ENCODE data around the gene RGPD6.
"Not testable (repeated sequence)": the region's sequence is repeated elsewhere in the genome, so short reads cannot be mapped to it uniquely, and the experiment has no call there.

The RGPD6 gene

GRCh38 chr2:110589677-110590330 is 12.8 kb upstream of the RGPD6 start:
- H3K9me3 ChIP-seq (ENCODE audit: control insufficient read depth, insufficient read depth, low read length); H3K27me3 ChIP-seq (ENCODE audit: control insufficient read depth, insufficient read depth, low read length); H3K36me3 ChIP-seq (ENCODE audit: control insufficient read depth, insufficient read depth, low read length); DNase-seq (ENCODE audit: low read depth, low spot score); H3K27ac ChIP-seq (ENCODE audit: low read length); H3K4me1 ChIP-seq (ENCODE audit: control insufficient read depth, insufficient read depth, low read length); H3K4me3 ChIP-seq (ENCODE audit: low read length): not testable (repeated sequence)
- no CpG with 5 or more reads among the region's 15 CpGs for WGBS (ENCODE audit: insufficient coverage, insufficient read length)

GRCh38 chr2:110588520-110588919 is 11.5 kb upstream of the RGPD6 start:
- H3K36me3 ChIP-seq (ENCODE audit: control insufficient read depth, insufficient read depth, low read length); H3K27me3 ChIP-seq (ENCODE audit: control insufficient read depth, insufficient read depth, low read length); H3K4me3 ChIP-seq (ENCODE audit: low read length); H3K9me3 ChIP-seq (ENCODE audit: control insufficient read depth, insufficient read depth, low read length); H3K27ac ChIP-seq (ENCODE audit: low read length); DNase-seq (ENCODE audit: low read depth, low spot score); H3K4me1 ChIP-seq (ENCODE audit: control insufficient read depth, insufficient read depth, low read length): not testable (repeated sequence)
- WGBS (ENCODE audit: insufficient coverage, insufficient read length), result no CpG with 5 or more reads among the region's 1 CpG

- not testable (repeated sequence) for H3K4me1 ChIP-seq (ENCODE audit: control insufficient read depth, insufficient read depth, low read length); H3K27ac ChIP-seq (ENCODE audit: low read length); H3K9me3 ChIP-seq (ENCODE audit: control insufficient read depth, insufficient read depth, low read length); H3K4me3 ChIP-seq (ENCODE audit: low read length); DNase-seq (ENCODE audit: low read depth, low spot score); H3K27me3 ChIP-seq (ENCODE audit: control insufficient read depth, insufficient read depth, low read length); H3K36me3 ChIP-seq (ENCODE audit: control insufficient read depth, insufficient read depth, low read length)
- WGBS (ENCODE audit: insufficient coverage, insufficient read length), result no CpG with 5 or more reads among the region's 12 CpGs
These were observed 2.4 kb upstream of the RGPD6 start for GRCh38 chr2:110579216-110579965.

- WGBS (ENCODE audit: insufficient coverage, insufficient read length), result no CpG with 5 or more reads among the region's 1 CpG
- H3K4me3 ChIP-seq (ENCODE audit: low read length); H3K27ac ChIP-seq (ENCODE audit: low read length); H3K36me3 ChIP-seq (ENCODE audit: control insufficient read depth, insufficient read depth, low read length); H3K4me1 ChIP-seq (ENCODE audit: control insufficient read depth, insufficient read depth, low read length); H3K27me3 ChIP-seq (ENCODE audit: control insufficient read depth, insufficient read depth, low read length); DNase-seq (ENCODE audit: low read depth, low spot score); H3K9me3 ChIP-seq (ENCODE audit: control insufficient read depth, insufficient read depth, low read length): not testable (repeated sequence)
These were observed 1.4 kb upstream of the RGPD6 start for GRCh38 chr2:110578429-110578828.

GRCh38 chr2:110499755-110500377 is 77.2 kb downstream of the RGPD6 start:
- not testable (repeated sequence) for H3K36me3 ChIP-seq (ENCODE audit: control insufficient read depth, insufficient read depth, low read length); H3K27ac ChIP-seq (ENCODE audit: low read length); H3K27me3 ChIP-seq (ENCODE audit: control insufficient read depth, insufficient read depth, low read length); H3K9me3 ChIP-seq (ENCODE audit: control insufficient read depth, insufficient read depth, low read length); DNase-seq (ENCODE audit: low read depth, low spot score); H3K4me1 ChIP-seq (ENCODE audit: control insufficient read depth, insufficient read depth, low read length); H3K4me3 ChIP-seq (ENCODE audit: low read length)
- WGBS (ENCODE audit: insufficient coverage, insufficient read length), result no CpG with 5 or more reads among the region's 8 CpGs

GRCh38 chr2:110496027-110496426 is 81.0 kb downstream of the RGPD6 start:
- not testable (repeated sequence) for H3K27ac ChIP-seq (ENCODE audit: low read length); H3K4me1 ChIP-seq (ENCODE audit: control insufficient read depth, insufficient read depth, low read length); H3K27me3 ChIP-seq (ENCODE audit: control insufficient read depth, insufficient read depth, low read length); H3K4me3 ChIP-seq (ENCODE audit: low read length); H3K9me3 ChIP-seq (ENCODE audit: control insufficient read depth, insufficient read depth, low read length); DNase-seq (ENCODE audit: low read depth, low spot score); H3K36me3 ChIP-seq (ENCODE audit: control insufficient read depth, insufficient read depth, low read length)
- no CpG with 5 or more reads among the region's 6 CpGs for WGBS (ENCODE audit: insufficient coverage, insufficient read length)

- not testable (repeated sequence) for H3K36me3 ChIP-seq (ENCODE audit: control insufficient read depth, insufficient read depth, low read length); H3K27ac ChIP-seq (ENCODE audit: low read length); H3K9me3 ChIP-seq (ENCODE audit: control insufficient read depth, insufficient read depth, low read length); H3K27me3 ChIP-seq (ENCODE audit: control insufficient read depth, insufficient read depth, low read length); H3K4me1 ChIP-seq (ENCODE audit: control insufficient read depth, insufficient read depth, low read length); H3K4me3 ChIP-seq (ENCODE audit: low read length); DNase-seq (ENCODE audit: low read depth, low spot score)
- no CpG with 5 or more reads among the region's 3 CpGs for WGBS (ENCODE audit: insufficient coverage, insufficient read length)
These were observed 82.5 kb downstream of the RGPD6 start for GRCh38 chr2:110494488-110494887.

- H3K9me3 ChIP-seq (ENCODE audit: control insufficient read depth, insufficient read depth, low read length); H3K27ac ChIP-seq (ENCODE audit: low read length); H3K27me3 ChIP-seq (ENCODE audit: control insufficient read depth, insufficient read depth, low read length); H3K36me3 ChIP-seq (ENCODE audit: control insufficient read depth, insufficient read depth, low read length); H3K4me1 ChIP-seq (ENCODE audit: control insufficient read depth, insufficient read depth, low read length); H3K4me3 ChIP-seq (ENCODE audit: low read length); DNase-seq (ENCODE audit: low read depth, low spot score): not testable (repeated sequence)
- no CpG with 5 or more reads among the region's 1 CpG for WGBS (ENCODE audit: insufficient coverage, insufficient read length)
These were observed 88.0 kb downstream of the RGPD6 start for GRCh38 chr2:110488991-110489390.

GRCh38 chr2:110482697-110483096 is 94.3 kb downstream of the RGPD6 start:
- H3K4me1 ChIP-seq (ENCODE audit: control insufficient read depth, insufficient read depth, low read length); H3K27ac ChIP-seq (ENCODE audit: low read length); DNase-seq (ENCODE audit: low read depth, low spot score); H3K36me3 ChIP-seq (ENCODE audit: control insufficient read depth, insufficient read depth, low read length); H3K27me3 ChIP-seq (ENCODE audit: control insufficient read depth, insufficient read depth, low read length); H3K9me3 ChIP-seq (ENCODE audit: control insufficient read depth, insufficient read depth, low read length); H3K4me3 ChIP-seq (ENCODE audit: low read length): not testable (repeated sequence)
- no CpG with 5 or more reads among the region's 4 CpGs for WGBS (ENCODE audit: insufficient coverage, insufficient read length)

- WGBS (ENCODE audit: insufficient coverage, insufficient read length), result no CpG with 5 or more reads among the region's 3 CpGs
- not testable (repeated sequence) for H3K9me3 ChIP-seq (ENCODE audit: control insufficient read depth, insufficient read depth, low read length); DNase-seq (ENCODE audit: low read depth, low spot score)
These were observed 95.8 kb downstream of the RGPD6 start for GRCh38 chr2:110481200-110481599.

More at GRCh38 chr2:110481200-110481599, 95.8 kb downstream of the RGPD6 start:
- H3K27me3 ChIP-seq (ENCODE audit: control insufficient read depth, insufficient read depth, low read length); H3K4me1 ChIP-seq (ENCODE audit: control insufficient read depth, insufficient read depth, low read length); H3K36me3 ChIP-seq (ENCODE audit: control insufficient read depth, insufficient read depth, low read length); H3K27ac ChIP-seq (ENCODE audit: low read length); H3K4me3 ChIP-seq (ENCODE audit: low read length): not testable (repeated sequence)
